GM21528 (cell line): ENCODE measurements around the gene RPS15.

Experiments
- ATAC-seq: cut with Tn5 transposase; IDR thresholded peaks from one replicate; pipeline ENCODE4 v1.9.1; 2021; ENCODE audit warnings: mild to moderate bottlenecking, moderate library complexity; ENCODE audit not compliant: unreplicated experiment, low FRiP score

Gene RPS15

DNA sequence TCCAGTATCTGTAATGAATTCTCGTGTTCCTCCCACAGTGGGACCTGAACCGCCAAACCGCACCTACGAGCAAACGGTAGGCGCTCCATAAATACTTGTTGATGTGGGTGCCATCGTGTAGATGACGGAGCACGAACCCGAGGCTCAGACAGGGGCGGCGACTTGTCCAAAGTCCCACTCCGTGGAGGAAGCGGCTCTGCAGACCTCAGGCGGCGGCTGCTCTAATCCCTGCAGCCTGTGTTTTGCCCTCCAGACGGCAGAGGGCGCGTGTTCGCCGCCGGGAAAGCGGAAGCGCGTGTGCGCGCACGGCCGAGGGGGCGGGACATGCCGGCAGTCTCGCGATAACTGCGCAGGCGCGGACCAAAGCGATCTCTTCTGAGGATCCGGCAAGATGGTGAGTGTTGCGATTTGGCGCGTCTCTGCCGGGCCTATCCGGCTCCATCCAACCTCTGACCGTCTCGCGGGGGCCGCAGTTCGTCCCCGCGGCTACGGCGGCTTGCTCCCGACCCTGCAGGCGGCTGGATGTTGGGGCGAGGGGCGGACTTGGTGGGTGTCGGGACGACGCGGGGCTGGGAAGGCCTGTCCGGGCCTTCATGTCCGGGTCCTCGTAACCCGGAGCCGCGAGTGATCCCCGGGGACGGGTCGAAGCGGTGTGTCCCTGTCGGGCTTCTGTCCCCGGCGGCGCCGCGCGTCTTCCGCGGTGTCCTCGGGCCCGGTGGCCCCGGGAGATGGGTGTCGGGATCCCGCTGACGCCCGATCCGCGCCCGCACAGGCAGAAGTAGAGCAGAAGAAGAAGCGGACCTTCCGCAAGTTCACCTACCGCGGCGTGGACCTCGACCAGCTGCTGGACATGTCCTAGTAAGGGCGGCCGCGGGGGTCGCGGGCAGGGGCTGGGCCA, at the start of gene RPS15:
Gene RPS15 (plus strand): TSS at position 362 of the 898 bp plus-strand sequence. CDS start 30 bp downstream, at position 392.
- peak; percentile 73 for ATAC-seq

DNA sequence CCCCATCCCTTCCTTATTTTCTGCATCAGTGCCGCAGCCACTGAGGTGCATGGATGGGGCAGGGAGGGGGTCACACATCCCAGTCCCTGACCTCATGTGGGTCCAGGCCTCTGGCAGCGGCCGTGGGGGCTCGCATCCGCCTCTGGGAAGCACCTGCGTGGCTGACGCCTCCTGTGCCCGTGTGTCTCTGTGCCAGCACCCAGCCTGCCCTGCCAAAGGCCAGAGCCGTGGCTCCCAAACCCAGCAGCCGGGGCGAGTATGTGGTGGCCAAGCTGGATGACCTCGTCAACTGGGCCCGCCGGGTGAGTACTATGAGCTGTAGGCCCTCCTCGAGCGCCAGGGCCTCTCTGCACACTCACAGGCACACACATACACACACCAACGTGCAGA, 49.6 kb upstream of the RPS15 start:
- no peak for ATAC-seq

DNA sequence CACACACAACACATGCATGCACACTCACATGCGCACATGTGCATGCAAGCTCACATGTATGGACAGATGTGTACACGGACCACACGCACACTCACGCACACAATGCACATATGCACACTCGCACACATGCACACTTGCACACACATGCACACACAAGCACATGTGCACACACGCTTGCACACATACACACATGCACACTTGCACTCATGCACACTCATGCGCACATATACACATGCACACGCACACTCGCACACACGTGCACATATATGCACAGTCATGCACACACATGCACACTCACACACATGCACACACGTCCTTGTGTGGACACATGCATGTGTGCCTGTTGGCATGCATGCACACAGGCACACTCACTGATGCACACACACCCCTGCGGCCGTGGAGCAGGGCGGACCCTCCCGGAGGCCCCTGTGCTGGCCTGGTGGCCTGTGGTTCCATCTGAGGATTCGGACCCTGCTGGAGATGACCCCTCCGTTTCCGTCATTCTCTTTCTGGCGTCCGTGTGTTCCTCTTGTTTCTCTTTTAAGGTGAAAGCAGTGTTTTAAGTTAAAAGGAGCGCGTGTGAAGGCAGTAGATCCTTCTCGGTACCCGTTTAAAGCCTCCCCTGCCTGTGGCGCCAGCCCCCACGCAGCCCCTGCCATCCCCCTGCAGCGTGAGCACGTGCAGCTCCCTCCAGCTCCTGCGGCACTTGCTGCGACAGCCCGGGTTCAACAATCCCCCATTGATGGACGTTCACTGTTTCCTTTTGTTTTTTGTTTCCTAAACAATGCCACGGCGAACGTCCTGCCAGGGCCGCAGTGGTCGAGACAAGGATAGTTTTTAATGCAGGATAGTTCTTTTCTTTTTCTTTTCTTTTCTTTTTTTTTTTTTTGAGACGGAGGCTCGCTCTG, 48.9 kb upstream of the RPS15 start:
- ATAC-seq: no peak

DNA sequence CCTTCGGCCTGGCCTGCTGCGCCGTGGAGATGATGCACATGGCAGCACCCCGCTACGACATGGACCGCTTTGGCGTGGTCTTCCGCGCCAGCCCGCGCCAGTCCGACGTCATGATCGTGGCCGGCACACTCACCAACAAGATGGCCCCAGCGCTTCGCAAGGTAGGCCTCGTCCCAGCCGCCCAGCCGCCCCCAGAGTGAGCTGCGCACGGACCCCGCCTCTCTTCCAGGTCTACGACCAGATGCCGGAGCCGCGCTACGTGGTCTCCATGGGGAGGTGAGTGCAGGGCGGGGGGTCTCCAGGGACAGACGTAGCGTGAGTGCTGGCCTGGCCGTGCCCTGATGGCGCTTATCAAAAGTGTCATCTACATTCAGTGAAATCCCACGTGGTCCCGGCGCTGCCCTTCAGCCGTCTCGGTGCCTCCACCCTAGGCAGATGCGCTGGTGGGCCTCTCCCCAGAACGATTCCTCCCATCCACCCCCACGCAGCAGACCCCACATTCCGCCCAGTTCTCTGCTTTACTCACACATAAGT, 47.2 kb upstream of the RPS15 start:
- ATAC-seq: no peak

DNA sequence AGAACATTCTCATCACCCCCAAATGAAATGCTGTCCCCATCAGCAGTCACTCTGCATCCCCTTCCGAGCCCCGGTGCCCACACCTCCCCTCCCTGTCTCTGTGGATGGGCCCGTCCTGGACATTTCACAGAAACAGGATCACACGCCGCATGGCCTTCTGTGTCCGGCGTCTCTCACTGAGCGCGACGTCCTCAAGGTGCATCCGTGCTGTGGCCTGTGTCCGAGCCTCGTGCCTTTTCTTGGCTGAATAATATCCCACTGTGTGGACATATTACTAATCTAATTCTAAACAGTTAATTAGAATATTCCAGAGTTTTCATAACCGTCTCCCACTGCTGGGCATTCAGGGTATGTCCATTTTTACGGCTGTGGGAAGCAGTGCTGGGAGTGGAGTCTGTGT, 45.8 kb upstream of the RPS15 start:
- no peak for ATAC-seq

DNA sequence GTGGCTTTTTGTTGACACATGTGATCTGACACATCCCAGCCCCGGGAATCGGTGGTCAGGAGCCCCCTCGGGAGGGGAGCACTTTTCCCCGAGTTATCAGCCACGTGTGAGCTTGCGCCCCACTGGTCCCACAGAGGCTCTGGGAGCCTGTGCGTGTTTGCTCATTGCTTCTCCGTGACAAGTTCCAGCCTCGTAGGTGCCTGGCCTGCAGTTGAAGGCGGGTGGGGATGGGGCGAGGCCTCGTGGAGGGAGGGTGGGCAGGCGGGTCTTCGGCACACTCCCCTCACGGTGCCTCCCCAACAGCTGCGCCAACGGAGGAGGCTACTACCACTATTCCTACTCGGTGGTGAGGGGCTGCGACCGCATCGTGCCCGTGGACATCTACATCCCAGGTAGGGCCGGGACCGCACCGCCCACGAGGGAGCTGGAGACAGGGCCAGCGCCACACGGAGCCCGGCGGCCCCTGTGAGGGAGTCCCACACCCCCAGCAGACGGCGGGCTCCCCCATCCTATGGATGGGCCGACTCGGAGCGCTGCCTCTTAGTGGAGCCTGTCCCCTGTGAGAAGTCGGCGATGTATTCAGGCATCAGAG, 45.2 kb upstream of the RPS15 start:
- no peak for ATAC-seq

DNA sequence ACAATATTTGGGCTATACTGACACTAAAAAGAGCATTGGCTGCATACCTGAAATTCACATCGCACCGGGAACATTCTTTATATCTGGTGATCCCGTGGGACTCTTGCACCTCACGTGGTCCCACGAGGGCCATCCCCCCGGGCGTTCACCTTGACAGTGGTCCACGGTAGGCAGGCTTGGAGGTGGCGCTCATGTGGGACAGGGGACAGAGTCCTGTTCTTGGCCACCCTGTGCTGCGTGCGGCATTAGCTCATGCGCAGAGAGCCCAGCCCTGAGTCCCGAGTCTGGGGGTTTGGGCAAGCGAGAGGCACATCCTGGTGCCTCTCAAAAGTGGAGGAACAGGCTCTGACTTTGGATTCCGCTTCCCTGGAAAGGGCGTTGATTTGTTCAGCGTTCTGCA, 44.4 kb upstream of the RPS15 start:
- no peak for ATAC-seq

DNA sequence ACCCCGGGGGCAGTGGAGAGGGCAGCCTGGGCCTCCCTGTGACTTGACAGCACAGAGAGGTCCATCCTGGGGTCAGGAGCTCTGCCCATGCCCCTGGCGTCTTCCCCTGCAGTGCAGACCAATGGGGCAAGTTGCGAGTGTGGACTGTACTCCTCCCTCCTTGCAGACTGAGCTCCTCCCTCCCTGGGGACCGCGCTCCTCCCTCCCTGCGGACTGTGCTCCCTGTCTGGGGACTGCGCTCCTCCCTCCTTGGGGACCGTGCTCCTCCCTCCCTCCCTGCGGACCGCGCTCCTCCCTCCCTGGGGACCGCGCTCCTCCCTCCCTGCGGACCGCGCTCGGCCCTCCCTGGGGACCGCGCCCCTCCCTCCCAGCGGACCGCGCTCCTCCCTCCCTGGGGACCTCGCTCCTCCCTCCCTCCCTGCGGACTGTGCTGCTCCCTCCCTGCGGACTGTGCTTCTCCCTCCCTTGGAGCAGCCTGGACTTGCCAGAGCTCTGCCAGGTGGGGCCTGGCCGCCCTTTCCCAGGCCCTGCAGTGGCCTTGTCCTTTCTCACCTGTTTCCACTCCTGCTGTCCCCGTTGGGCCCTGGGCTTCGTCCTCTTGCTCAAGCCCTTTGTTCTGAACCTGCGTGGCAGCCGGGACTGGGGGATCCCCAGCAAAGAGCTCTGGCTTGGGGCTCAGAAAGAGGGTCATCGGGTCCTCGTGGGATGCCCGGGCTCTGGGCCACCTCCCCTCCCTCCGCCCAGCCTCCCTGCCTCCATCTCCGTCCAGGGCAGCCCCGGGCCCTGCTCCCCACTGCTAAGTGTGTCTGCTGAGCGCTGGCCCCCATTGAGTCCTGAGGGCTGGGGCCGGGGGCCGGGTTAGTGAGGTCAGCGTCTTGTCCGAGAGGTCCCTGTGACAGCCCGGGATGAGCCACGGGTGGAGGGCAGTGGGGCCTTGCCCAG, 43.7 kb upstream of the RPS15 start:
- no peak for ATAC-seq

DNA sequence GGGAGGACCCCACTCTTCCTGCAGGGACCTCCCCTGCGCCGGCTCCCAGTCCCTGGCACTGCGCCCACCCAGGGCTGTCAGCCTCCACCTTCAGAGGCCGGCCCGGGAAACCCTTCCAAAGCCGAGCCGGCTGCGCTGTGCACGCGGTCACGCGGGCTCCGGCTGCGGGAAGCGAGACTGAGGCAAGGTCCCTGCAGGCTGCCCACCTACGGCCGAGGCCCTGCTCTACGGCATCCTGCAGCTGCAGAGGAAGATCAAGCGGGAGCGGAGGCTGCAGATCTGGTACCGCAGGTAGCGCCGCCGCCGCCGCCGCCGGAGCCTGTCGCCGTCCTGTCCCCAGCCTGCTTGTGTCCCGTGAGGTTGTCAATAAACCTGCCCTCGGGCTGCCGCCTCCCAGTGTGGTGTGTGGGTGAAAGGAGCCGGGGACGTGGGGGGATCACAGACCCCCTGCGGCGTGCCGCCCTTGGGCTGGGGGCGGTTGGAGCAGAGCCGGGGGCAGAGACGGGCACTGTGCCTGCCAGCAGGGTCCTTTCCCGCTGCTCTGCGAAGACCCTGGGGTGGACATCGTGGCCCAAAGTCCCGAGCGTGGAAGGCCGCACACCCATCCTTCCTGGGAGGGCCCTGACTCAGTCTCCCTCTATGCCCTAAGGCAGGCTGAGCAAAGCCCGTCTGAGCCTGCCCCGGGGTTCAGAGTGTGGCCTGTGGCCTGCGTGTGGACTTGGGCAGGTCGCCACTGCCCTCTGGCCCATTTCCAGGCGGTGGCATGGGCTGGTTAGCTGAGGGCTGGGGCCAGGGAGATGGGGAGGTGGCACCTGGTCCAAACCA, 42.8 kb upstream of the RPS15 start:
- ATAC-seq: no peak

DNA sequence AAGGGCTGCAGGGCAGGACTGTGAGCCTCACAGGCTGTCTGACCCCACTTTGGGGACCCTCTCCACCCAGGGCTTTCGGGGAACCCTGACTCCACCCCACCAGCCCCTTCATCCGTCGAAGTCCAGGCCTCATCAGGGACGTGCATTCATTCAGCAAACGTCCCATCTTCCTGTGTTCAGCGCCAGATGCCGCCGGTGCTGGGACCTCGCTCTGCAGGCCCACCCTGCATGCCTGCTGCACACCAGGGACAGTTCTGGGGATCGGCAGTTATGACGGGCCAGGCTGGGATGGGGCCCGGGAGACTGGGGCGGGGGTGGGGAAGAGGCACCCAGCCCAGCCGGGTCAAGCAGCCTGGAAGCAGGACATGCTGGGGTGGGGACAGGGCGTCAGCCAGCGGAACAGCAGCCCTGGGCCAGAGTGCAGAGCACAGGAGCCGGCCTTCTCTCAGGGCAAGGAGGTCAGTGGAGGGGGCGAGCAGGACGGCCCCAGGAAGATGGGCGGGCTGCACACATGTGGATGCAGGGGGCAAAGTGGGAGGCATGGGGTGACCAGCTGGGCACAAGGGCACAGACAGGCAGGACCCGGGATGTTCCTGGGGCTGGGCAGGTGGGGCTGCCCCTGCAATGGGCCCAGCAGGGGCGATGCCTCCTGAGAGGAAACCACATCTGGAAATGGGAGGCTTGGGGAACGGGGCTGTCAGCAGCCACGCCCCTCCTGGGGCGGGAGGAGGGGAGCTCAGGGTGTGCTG, 42.0 kb upstream of the RPS15 start:
- no peak for ATAC-seq

DNA sequence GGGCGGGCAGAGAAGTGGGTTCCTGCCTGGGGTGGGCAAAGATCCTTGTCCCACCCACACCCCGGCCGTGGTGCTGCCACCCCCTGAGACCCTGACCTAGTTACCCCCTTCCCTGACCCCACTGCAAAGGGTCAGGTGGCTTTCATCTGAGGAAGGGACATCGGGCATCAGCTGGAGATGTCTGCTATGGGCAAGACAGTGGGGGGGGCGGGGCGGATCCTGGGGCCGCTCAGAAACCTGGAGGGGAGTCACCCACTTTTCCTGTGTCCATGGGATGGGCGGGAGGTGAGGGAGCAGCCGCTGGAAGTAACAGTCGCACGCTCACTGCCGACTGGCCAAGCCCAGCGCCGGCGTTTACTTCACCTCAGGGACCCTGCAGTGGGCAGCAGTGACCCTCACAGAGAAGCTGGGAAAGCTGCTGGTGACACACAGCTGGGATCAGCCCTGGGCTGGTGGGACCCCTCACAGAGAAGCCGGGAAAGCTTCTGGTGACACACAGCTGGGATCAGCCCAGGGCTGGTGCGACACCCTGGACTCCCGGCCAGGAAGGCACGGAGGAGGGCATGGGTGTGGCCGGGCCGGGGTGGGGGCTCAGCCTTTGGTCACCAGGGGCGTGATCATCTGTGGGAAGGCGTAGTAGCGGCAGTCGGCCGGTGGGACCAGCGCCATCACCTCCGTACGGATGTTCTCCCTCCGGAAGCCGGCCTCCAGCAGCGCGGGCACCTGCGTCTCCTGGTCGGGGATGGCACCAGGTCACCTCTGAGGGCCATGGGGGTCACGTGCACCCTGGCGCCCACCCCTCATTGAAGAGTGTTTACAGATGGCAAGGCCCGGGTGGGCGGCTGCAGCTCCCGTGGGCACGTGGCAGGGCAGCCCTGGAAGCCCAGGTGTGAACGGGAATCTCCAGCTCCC, 41.2 kb upstream of the RPS15 start:
- no peak for ATAC-seq

DNA sequence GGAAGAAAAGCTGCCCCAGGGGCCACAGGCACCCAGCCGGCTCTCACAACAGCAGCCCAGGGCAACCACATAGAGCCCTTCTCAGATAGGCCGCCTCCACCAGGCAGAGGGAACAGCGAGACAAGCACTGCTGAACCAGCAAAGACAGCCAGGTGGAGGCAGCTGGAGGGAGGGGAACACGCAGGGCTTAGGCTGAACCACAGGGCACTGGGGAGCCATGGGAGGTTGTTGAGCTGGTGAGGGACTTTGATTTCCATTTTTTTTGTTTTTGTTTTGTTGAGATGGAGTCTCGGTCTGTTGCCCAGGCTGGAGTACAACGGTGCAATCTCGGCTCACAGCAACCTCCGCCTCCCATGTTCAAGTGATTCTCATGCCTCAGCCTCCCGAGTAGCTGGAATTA, 40.4 kb upstream of the RPS15 start:
- ATAC-seq: no peak

DNA sequence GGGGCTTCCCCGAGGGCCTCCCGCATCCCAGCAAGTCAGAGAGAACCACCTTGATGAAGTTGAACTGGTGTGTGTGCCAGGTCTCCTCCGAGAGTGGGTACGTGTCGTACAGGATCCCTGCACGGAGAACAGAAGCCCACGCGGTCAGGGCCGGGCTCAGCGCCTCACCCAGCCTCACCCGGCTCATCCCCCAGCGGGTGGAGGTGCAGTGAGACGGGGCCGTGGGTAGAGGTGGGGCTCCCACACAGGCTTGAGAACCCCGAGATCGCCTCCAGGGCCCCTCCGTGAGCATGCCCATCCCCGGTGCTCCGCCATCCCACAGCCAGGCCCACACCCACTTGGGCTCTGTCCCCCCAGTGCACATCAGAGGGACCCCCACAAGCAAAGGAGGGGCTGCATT, 39.1 kb upstream of the RPS15 start:
- no peak for ATAC-seq

DNA sequence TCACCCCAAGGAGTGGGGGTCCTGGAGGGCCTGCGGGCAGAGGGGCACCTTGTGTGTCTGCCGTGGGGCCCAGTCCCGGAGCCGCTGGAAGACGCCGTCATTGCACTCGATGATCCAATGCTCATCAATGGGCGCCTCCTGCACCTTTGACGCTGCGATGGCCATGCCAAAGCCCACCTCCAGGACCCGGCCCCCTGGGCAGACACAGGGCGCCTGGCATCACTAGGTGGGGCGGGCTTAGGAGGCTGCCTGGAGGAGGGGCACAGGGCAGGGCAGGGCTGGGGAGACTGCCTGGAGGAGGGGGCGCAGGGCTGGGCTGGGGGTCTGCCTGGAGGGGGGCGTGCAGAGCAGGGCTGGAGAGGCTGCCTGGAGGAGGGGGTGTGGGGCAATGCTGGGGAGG, 38.5 kb upstream of the RPS15 start:
- ATAC-seq: no peak

DNA sequence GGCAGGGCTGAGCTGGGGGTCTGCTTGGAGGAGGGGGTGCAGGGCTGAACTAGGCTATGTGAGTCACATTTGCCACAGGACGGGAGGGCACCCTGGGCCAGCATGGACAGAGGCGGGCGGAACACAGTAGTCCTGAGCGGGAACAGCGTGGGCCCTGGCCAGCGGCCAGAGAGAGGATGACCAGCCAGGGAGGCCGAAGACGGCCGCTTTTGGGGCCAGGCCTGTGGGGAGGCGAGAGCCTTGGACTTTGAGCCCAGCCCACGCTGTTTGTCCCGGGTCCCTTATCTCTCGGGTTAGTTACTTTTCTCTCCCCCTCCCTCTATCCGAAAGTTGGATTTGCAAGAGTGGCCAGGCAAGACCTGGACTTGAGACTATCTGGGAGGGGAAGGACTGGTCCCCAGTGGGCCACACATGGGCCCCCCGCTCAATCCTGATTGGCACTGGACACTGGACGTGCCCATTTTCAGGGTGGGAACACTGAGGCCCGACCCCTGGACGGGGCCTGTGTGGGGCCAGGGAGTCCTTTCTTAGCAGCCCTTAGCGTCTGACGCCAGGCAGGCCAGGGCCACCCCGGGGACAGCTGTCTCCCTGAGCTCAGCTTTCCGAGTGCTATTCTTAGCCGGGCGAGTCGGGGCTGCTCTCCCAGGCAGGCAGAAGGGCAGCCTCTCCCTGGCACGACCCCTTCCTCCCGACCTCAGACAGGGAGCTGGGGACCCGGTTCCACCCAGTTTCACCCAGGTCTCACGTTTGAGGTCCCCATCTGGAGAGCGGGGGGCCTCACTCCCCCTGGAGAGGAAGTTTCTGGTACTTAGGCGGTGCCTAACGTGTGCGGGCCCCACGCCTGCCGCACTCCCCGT, 37.7 kb upstream of the RPS15 start:
- ATAC-seq: no peak

DNA sequence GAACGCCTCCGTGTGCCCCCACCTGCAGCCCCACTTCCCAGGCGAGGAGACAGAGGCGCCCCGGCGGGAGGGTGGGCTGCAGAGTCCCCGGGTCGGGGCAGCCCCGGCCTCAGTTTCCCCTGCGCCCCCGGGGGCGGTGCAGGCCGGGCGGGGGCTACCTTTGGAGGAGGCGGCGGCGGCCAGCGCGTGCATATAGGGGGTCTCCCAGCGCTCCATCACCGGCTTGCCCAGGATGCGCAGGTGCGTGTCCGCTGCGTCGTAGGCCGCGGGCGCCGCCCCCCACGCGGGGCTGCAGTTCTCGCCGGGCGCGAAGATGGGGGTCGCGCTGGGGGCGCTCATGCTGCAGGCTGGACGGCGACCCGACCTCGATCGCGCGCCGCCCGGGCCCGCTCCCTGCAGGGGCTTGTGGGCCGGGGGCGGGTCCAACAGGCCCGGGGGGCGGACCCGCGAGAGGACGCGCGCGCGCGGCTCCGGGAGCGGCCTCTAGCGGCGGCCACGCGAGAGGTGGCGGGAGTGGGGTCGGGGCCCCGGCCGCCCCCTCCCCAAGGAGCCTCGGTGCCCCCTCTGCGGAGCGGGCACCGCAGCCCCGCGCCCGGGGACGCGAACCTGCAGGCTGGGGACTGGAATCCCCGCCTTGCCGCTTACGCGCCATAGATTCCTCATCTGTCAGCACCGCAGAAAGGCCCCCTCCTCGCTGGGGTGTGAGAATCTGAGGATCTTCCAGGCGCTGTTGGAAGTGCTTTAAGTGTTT, 36.9 kb upstream of the RPS15 start, which contains the start of gene GAMT:
Gene GAMT (minus strand): TSS at position 405 of the 751 bp plus-strand sequence. CDS start 66 bp downstream, at position 339.
- ATAC-seq: no peak
